HepG2 (cell line): ENCODE data around the gene INPP4B. TPM values are rescaled to one million over a fixed set of nuclear protein-coding genes. Genes with fewer than 3 reads are reported as not detected.

Experiments used
- ATAC-seq: fragments of 200-7000 bp; cut with Tn5 transposase; 3 replicates; pipeline ENCODE4 v1.9.1; 2020; ENCODE audit warnings: mild to moderate bottlenecking, moderate library complexity
- BruUV-seq: library from RNA; stranded (reverse); fragments of 400-500 nt; replicated peaks from 2 replicates; lab custom pipeline; 2021; lab: Mats Ljungman, UMichigan
- CTCF ChIA-PET: fragments of 300-600 bp; formaldehyde crosslinking; extraction: SDS; loops from one replicate; lab custom pipeline; 2021; ENCODE audit warnings: low total read pairs, inconsistent platforms, low intra/inter-chr PET ratio; lab: Yijun Ruan, JAX
- POLR2A ChIA-PET: fragments of 350-600 bp; sonication (Branson Sonifier 250); formaldehyde crosslinking; loops from one replicate; lab custom pipeline; 2020; ENCODE audit warnings: antibody characterized with exemption, inconsistent platforms; lab: Yijun Ruan, JAX
- DNase-seq: peaks from one replicate; pipeline ENCODE4 v3.0.0-alpha.2; 2015; ENCODE audit warnings: low spot score
- FAIRE-seq: peaks from 3 replicates; lab custom pipeline; 2011; peaks lifted over from hg19 to GRCh38; lab: Jason Lieb, UNC
- H2AFZ ChIP-seq: one replicate; pipeline ENCODE4 v1.6.1; 2011; ENCODE audit warnings: low read length, inconsistent platforms
- H3K27ac ChIP-seq: fragments of 300-600 bp; 3 replicates; pipeline ENCODE4 v1.8.0; 2011; ENCODE audit warnings: mixed run types, mild to moderate bottlenecking, mixed read lengths, low read length, inconsistent platforms; ENCODE audit not compliant: insufficient read depth; ENCODE audit errors: extremely low read length
- H3K27me3 ChIP-seq, 2 experiments: fragments of 200-600 bp in 1 of 2; 2 replicates in 1 of 2; 3 replicates in 1 of 2; pipeline versions ENCODE4 v1.6.0 to v1.8.0; 2011; ENCODE audit warnings: low read length in 2 of 2, mild to moderate bottlenecking in 2 of 2, moderate library complexity in 2 of 2, inconsistent platforms in 1 of 2; ENCODE audit not compliant: insufficient read depth in 2 of 2, control insufficient read depth in 1 of 2
- H3K36me3 ChIP-seq, 2 experiments: fragments of 200-600 bp in 1 of 2; replicated peaks in 1 of 2; 2 replicates in 1 of 2; 3 replicates in 1 of 2; pipeline versions ENCODE4 v1.5.1 to v1.8.0; 2011; ENCODE audit warnings: low read length in 2 of 2, inconsistent platforms in 1 of 2; ENCODE audit not compliant: insufficient read depth in 2 of 2, control insufficient read depth in 1 of 2
- H3K4me1 ChIP-seq: 2 replicates; pipeline ENCODE4 v1.5.1; 2012; ENCODE audit warnings: low read length, inconsistent platforms; ENCODE audit not compliant: insufficient read depth
- H3K4me2 ChIP-seq: 2 replicates; pipeline ENCODE4 v1.6.0; 2011; ENCODE audit warnings: low read depth, low read length, inconsistent platforms
- H3K4me3 ChIP-seq, 3 experiments: fragments of 200-600 bp in 1 of 3; sonication (generic), shearing (Covaris generic) in 1 of 3; replicated peaks in 1 of 3; 2 replicates each; pipeline ENCODE4 v1.5.1; 2011 to 2016; ENCODE audit warnings: low read length in 3 of 3, inconsistent platforms in 2 of 3, low read depth in 2 of 3, mild to moderate bottlenecking in 2 of 3, control low read depth in 1 of 3, mixed read lengths in 1 of 3; ENCODE audit not compliant: insufficient read depth in 1 of 3
- H3K79me2 ChIP-seq: one replicate; pipeline ENCODE4 v1.6.1; 2011; ENCODE audit warnings: low read length, inconsistent platforms; ENCODE audit not compliant: insufficient read depth
- H3K9ac ChIP-seq: 2 replicates; pipeline ENCODE4 v1.6.0; 2011; ENCODE audit warnings: mild to moderate bottlenecking, low read depth, low read length, inconsistent platforms; ENCODE audit not compliant: insufficient read depth
- H3K9me3 ChIP-seq: 2 replicates; pipeline ENCODE4 v1.5.1; 2012; ENCODE audit warnings: mild to moderate bottlenecking, low read length
- H4K20me1 ChIP-seq: 2 replicates; pipeline ENCODE4 v1.6.0; 2011; ENCODE audit warnings: inconsistent platforms, mild to moderate bottlenecking, low read length, moderate library complexity; ENCODE audit not compliant: insufficient read depth
- ARHGAP35 ChIP-seq: sonication (generic); formaldehyde crosslinking; IDR thresholded peaks from 2 replicates; pipeline ENCODE4 v1.9.0; 2022; ENCODE audit warnings: mild to moderate bottlenecking, inconsistent platforms, moderate library complexity, missing genetic modification reagents, borderline replicate concordance
- FOXC1 ChIP-seq: sonication (generic); formaldehyde crosslinking; IDR thresholded peaks from 2 replicates; pipeline ENCODE4 v1.8.0; 2022; ENCODE audit warnings: mild to moderate bottlenecking, missing genetic modification reagents, borderline replicate concordance
- GATA4 ChIP-seq: sonication (generic); IDR thresholded peaks from 2 replicates; pipeline ENCODE4 v1.6.1; 2016; ENCODE audit warnings: antibody characterized with exemption, low read depth, borderline replicate concordance
- HMG20A ChIP-seq: IDR thresholded peaks from 2 replicates; pipeline ENCODE4 v1.6.1; 2016; ENCODE audit warnings: borderline replicate concordance
- ISL2 ChIP-seq: sonication (generic); formaldehyde crosslinking; IDR thresholded peaks from 2 replicates; pipeline ENCODE4 v1.5.0; 2020; ENCODE audit warnings: missing genetic modification reagents
- PPARG ChIP-seq: conservative IDR thresholded peaks from 2 replicates; pipeline ENCODE4 v1.6.1; 2016; ENCODE audit warnings: missing biosample characterization, missing genetic modification reagents
- ZFAT ChIP-seq: sonication (generic); formaldehyde crosslinking; conservative IDR thresholded peaks from 2 replicates; pipeline ENCODE4 v1.8.1; 2023; ENCODE audit warnings: missing genetic modification reagents, inconsistent platforms
- ZNF33A ChIP-seq: sonication (generic); formaldehyde crosslinking; IDR thresholded peaks from 2 replicates; pipeline ENCODE4 v1.5.1; 2020; ENCODE audit warnings: missing genetic modification reagents, mild to moderate bottlenecking, moderate library complexity, borderline replicate concordance
- ZNF343 ChIP-seq: sonication (generic); formaldehyde crosslinking; IDR thresholded peaks from 2 replicates; pipeline ENCODE4 v1.4.0; 2020; ENCODE audit warnings: mild to moderate bottlenecking, missing genetic modification reagents
- ZNF589 ChIP-seq: sonication (generic); formaldehyde crosslinking; conservative IDR thresholded peaks from 2 replicates; pipeline ENCODE4 v1.8.0; 2022; ENCODE audit warnings: mild to moderate bottlenecking, moderate library complexity, missing genetic modification reagents
- ZNF703 ChIP-seq: sonication (generic); formaldehyde crosslinking; IDR thresholded peaks from 2 replicates; pipeline ENCODE4 v1.5.1; 2020; ENCODE audit warnings: missing genetic modification reagents, mild to moderate bottlenecking, moderate library complexity, borderline replicate concordance
- ZNF780A ChIP-seq: sonication (generic); formaldehyde crosslinking; IDR thresholded peaks from 2 replicates; pipeline ENCODE4 v1.8.0; 2022; ENCODE audit warnings: mild to moderate bottlenecking, missing genetic modification reagents, moderate library complexity
- in situ Hi-C: cut with HindIII; loops from 2 replicates; pipeline ENCODE4 v1.10.0; 2017; ENCODE audit warnings: low pct_unique_long_range_greater_than_20kb; ENCODE audit not compliant: extremely low pct_ligation_motif_present
- intact Hi-C: fragments of 100-400 bp; cut with micrococcal nuclease; formaldehyde crosslinking; loops from one replicate; pipeline ENCODE4 v1.10.0; 2022; ENCODE audit not compliant: unreplicated experiment
- polyA plus RNA-seq, 8 experiments: library from polyadenylated mRNA; depleted of rRNA in 3 of 8; stranded (reverse) in 7 of 8; unstranded in 1 of 8; fragments of >200 nt; fragmentation: Illumina TruSeq in 4 of 8; extraction: Trizol in 4 of 8; gene quantifications; 2 replicates each; pipeline versions ENCODE4 v1.2.1 to v1.2.3, GENCODE V29; 2011 to 2016; ENCODE audit warnings: low read depth in 4 of 8, missing spikeins in 1 of 8, mixed read lengths in 1 of 8; ENCODE audit not compliant: insufficient read depth in 1 of 8
- total RNA-seq, 5 experiments: library from RNA; depleted of rRNA; stranded (reverse); fragments of >200 nt; fragmentation: Illumina TruSeq; extraction: Trizol; gene quantifications; 2 replicates each; pipeline ENCODE4 v1.2.3, GENCODE V29; 2016; ENCODE audit warnings: low read depth in 1 of 5
- TF ChIP-seq, protein P1 (sequence below), 2 experiments: sonication (generic) in 1 of 2; formaldehyde crosslinking in 1 of 2; IDR thresholded peaks; 2 replicates each; pipeline versions ENCODE4 v1.4.0 to v1.6.1; 2016 to 2020; ENCODE audit warnings: borderline replicate concordance in 1 of 2, low read depth in 1 of 2, mild to moderate bottlenecking in 1 of 2, missing genetic modification reagents in 1 of 2

Gene INPP4B
- total and polyA plus RNA-seq, 2 of the 13 experiments (the other 11 are each of a cell fraction or from before 2014, with no cell fraction given) = not detected

- Histone ChIP-seq H3K27me3 (no peaks in the 10 kb centered on the region), H3K27ac (no peak overlapping the region), H3K9ac (no peak overlapping the region), H3K4me2 (no peak overlapping the region), H3K9me3 (no peaks in the 10 kb centered on the region), H3K4me1 (no peaks in the 10 kb centered on the region), H3K79me2 (no peaks in the 10 kb centered on the region), H4K20me1 (no peaks in the 10 kb centered on the region), H3K4me3 (no peak overlapping the region), H3K36me3 (no peaks in the 10 kb centered on the region), H2AFZ (no peak overlapping the region)
- no peak for TF ChIP-seq GATA4
- no peak for TF ChIP-seq ARHGAP35
- POLR2A ChIA-PET = no interaction called here
- FAIRE-seq (no peak), ATAC-seq (no peak), DNase-seq (no peak)
- in situ Hi-C loops = no loop called here
- intact Hi-C loops = no loop called here
- no TSS peak for BruUV-seq
- CTCF ChIA-PET = no interaction called here
These were observed 620.1 kb downstream of the INPP4B start for GRCh38 chr4:142226014-142226413.

GRCh38 chr4:142222127-142222526, 624.0 kb downstream of the INPP4B start:
- no peak for ATAC-seq
- Histone ChIP-seq H3K27ac (no peak overlapping the region), H3K36me3 (no peaks in the 10 kb centered on the region), H2AFZ (no peak overlapping the region), H3K4me3 (no peak overlapping the region), H3K27me3 (no peaks in the 10 kb centered on the region), H3K9me3 (no peaks in the 10 kb centered on the region), H3K4me2 (no peak overlapping the region), H3K4me1 (no peaks in the 10 kb centered on the region), H4K20me1 (no peaks in the 10 kb centered on the region), H3K9ac (no peak overlapping the region), H3K79me2 (no peaks in the 10 kb centered on the region)
- CTCF ChIA-PET = no interaction called here
- POLR2A ChIA-PET = no interaction called here
- in situ Hi-C loops = no loop called here
- intact Hi-C loops = no loop called here
- DNase-seq = no peak
- FAIRE-seq = no peak
- no TSS peak for BruUV-seq
- TF ChIP-seq PPARG (CRISPR knock-in tag) (no peak), HMG20A (CRISPR knock-in tag) (no peak), ZNF343 (no peak), ZNF589 (no peak), ZNF33A (no peak), ISL2 (no peak), ZFAT (CRISPR knock-in tag) (no peak), ZNF780A (CRISPR knock-in tag) (no peak), FOXC1 (no peak), ZNF703 (CRISPR knock-in tag) (no peak)
- TF ChIP-seq, protein P1, sequence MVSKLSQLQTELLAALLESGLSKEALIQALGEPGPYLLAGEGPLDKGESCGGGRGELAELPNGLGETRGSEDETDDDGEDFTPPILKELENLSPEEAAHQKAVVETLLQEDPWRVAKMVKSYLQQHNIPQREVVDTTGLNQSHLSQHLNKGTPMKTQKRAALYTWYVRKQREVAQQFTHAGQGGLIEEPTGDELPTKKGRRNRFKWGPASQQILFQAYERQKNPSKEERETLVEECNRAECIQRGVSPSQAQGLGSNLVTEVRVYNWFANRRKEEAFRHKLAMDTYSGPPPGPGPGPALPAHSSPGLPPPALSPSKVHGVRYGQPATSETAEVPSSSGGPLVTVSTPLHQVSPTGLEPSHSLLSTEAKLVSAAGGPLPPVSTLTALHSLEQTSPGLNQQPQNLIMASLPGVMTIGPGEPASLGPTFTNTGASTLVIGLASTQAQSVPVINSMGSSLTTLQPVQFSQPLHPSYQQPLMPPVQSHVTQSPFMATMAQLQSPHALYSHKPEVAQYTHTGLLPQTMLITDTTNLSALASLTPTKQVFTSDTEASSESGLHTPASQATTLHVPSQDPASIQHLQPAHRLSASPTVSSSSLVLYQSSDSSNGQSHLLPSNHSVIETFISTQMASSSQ (IDR thresholded peaks at IDR 0.05; ENCODE audit: low read depth) = no peak
- TF ChIP-seq, protein P1 (CRISPR knock-in tag; IDR thresholded peaks at IDR 0.05; ENCODE audit: borderline replicate concordance) = no peak
